Adrenal gland (tissue), 12 donors: ENCODE data around the gene ECE2. TPM values are rescaled to one million over a fixed set of nuclear protein-coding genes. Genes with fewer than 3 reads are reported as not detected.

ENCODE experiments used
- DNase-seq, 7 donors: peaks; one replicate each; pipeline ENCODE4 v3.0.0-alpha.2; 2019 to 2020
- H3K27ac ChIP-seq, 5 donors: fragments of 200-600 bp; sonication (generic) in 4 of 5; 1 replicate in 3 of 5; 2 replicates in 2 of 5; pipeline versions ENCODE4 v1.5.1 to v1.8.0; 2016 to 2020; ENCODE audit warnings: mild to moderate bottlenecking in 1 of 5
- H3K27me3 ChIP-seq: fragments of 200-600 bp; 2 replicates; pipeline ENCODE4 v1.8.0; 2021
- H3K36me3 ChIP-seq, 2 donors: fragments of 200-600 bp; replicated peaks in 1 of 2; 1 replicate in 1 of 2; 2 replicates in 1 of 2; pipeline versions ENCODE4 v1.5.1 to v1.8.0; 2018 to 2022
- H3K4me1 ChIP-seq, 2 donors: fragments of 200-600 bp; replicated peaks in 1 of 2; 1 replicate in 1 of 2; 2 replicates in 1 of 2; pipeline versions ENCODE4 v1.5.1 to v1.8.0; 2018 to 2021
- H3K4me3 ChIP-seq, 4 donors: fragments of 200-600 bp; sonication (generic) in 3 of 4; one replicate each; pipeline ENCODE4 v1.5.1; 2016 to 2018
- H3K9me3 ChIP-seq, 3 donors: fragments of 200-600 bp; sonication (generic) in 1 of 3; replicated peaks in 1 of 3; 1 replicate in 2 of 3; 2 replicates in 1 of 3; pipeline versions ENCODE4 v1.5.1 to v1.8.0; 2016 to 2021
- CTCF ChIP-seq, 6 experiments: fragments of 450-650 bp in 4 of 6; fragments of 200-600 bp in 2 of 6; sonication (generic) in 1 of 6; IDR thresholded peaks; 1 replicate in 5 of 6; 2 replicates in 1 of 6; pipeline versions ENCODE4 v1.5.1 to v1.8.0; 2016 to 2021; ENCODE audit warnings: antibody characterized with exemption in 6 of 6, mild to moderate bottlenecking in 2 of 6, moderate library complexity in 1 of 6
- POLR2A ChIP-seq, 2 donors: fragments of 450-650 bp; IDR thresholded peaks; one replicate each; pipeline ENCODE4 v1.6.1; 2017; ENCODE audit warnings: antibody characterized with exemption in 2 of 2, mild to moderate bottlenecking in 2 of 2, moderate library complexity in 1 of 2
- WGBS, 4 donors: extraction: QIAGEN DNeasy Blood & Tissue Kit in 2 of 4; methylation state at CpG; one replicate each; pipeline versions ENCODE4 v1.1.5 to v1.1.7; 2013 to 2017; 5-methylcytosine and 5-hydroxymethylcytosine counted together
- intact Hi-C, 2 donors: fragments of 100-400 bp; cut with DNase I; formaldehyde crosslinking; loops; one replicate each; pipeline versions ENCODE4 v1.14.1 to v1.15.0; 2022 to 2023
- polyA plus RNA-seq, 3 donors: library from polyadenylated mRNA; stranded (reverse); fragments of 200-250 nt in 2 of 3; fragments of 350-450 nt in 1 of 3; fragmentation: Illumina TruSeq in 1 of 3; extraction: RNeasy Lipid Tissue Mini Kit (QIAGEN cat#74804) in 1 of 3; gene quantifications; one replicate each; pipeline ENCODE4 v1.2.3, GENCODE V29; 2013 to 2014
- total RNA-seq, 9 donors: library from RNA; depleted of rRNA in 4 of 9; stranded (reverse); fragments of >200 nt in 4 of 9; fragments of 120-200 nt in 1 of 9; fragmentation: NEBNext Ultra II Directional in 1 of 9; extraction: Animal tissue kit (Norgen Biotek cat#: 25700) in 1 of 9; gene quantifications; one replicate each; pipeline versions ENCODE4 v1.1.0 to v1.2.4, GENCODE V29; 2013 to 2023
- donor health status: healthy with polysubstance abuse.
- donor health status: Bipolar disorder and iron deficiency.
- donor health status: DM: yes; HTN: yes; CAD: no.
- donor health status: DM: no; HTN: no; CAD: no.
- donor health status: DM: no; HTN: no; CAD: no.
- donor health status: DM: yes; HTN: yes; CAD: no.

The ECE2 gene
- total and polyA plus RNA-seq, 12 donors, result 0.27 to 15.2 (median 5.8) TPM; not detected in 4

- no peak for TF ChIP-seq POLR2A (IDR thresholded peaks at IDR 0.05)
- TF ChIP-seq CTCF (IDR thresholded peaks at IDR 0.05), result no peak
- Histone ChIP-seq H3K36me3 (peaks cover 0 to 5% of the 10 kb centered on the region in 2 donors), H3K27me3 (peaks cover 11% of the 10 kb centered on the region), H3K9me3 (no peaks in the 10 kb centered on the region), H3K27ac (peak overlapping the region in 1 of 5 donors; percentile 78), H3K4me1 (peaks cover 22 to 54% of the 10 kb centered on the region in 2 donors), H3K4me3 (no peak overlapping the region)
- WGBS, 4 donors, result 43 to 89% (median 64%) methylated on average over 3 of the region's 3 CpGs
- intact Hi-C loops, result no loop called here
- DNase-seq, result no peak
These were observed 44.2 kb upstream of the ECE2 start for GRCh38 chr3:184231671-184232070.

- WGBS, 4 donors, result 57 to 76% (median 67%) methylated on average over 9 to 23 of the region's 23 CpGs
- DNase-seq, result no peak
- Histone ChIP-seq H3K36me3 (peaks cover 0 to 5% of the 10 kb centered on the region in 2 donors), H3K4me1 (peaks cover 22 to 59% of the 10 kb centered on the region in 2 donors), H3K27ac (peak overlapping the region in 2 of 5 donors; percentile 64 to 78), H3K4me3 (no peak overlapping the region), H3K9me3 (no peaks in the 10 kb centered on the region), H3K27me3 (peaks cover 11% of the 10 kb centered on the region)
- TF ChIP-seq POLR2A (IDR thresholded peaks at IDR 0.05) (no peak), CTCF (IDR thresholded peaks at IDR 0.05) (no peak)
- intact Hi-C loops, result no loop called here
These were observed 42.5 kb upstream of the ECE2 start for GRCh38 chr3:184233127-184233843.

- peak; percentile 8 to 42 for TF ChIP-seq POLR2A (IDR thresholded peaks at IDR 0.05)
- peak; percentile 20 to 65 (median 53) for TF ChIP-seq CTCF (IDR thresholded peaks at IDR 0.05)
- Histone ChIP-seq H3K4me3 (no peak overlapping the region), H3K4me1 (peaks cover 22 to 56% of the 10 kb centered on the region in 2 donors), H3K27ac (peak overlapping the region in 2 of 5 donors; percentile 64 to 78), H3K9me3 (no peaks in the 10 kb centered on the region), H3K27me3 (peaks cover 11% of the 10 kb centered on the region), H3K36me3 (peaks cover 0 to 7% of the 10 kb centered on the region in 2 donors)
- peak; percentile 92 to 98 (median 98) for DNase-seq
- WGBS, 4 donors, result 14 to 30% (median 20%) methylated on average over 1 to 4 of the region's 4 CpGs
- intact Hi-C loops, result no loop called here
These were observed 41.6 kb upstream of the ECE2 start for GRCh38 chr3:184234224-184234623.

- WGBS, 4 donors, result 44 to 79% (median 75%) methylated on average over 5 to 19 of the region's 19 CpGs
- Histone ChIP-seq H3K9me3 (no peaks in the 10 kb centered on the region), H3K4me3 (no peak overlapping the region), H3K4me1 (peaks cover 18 to 50% of the 10 kb centered on the region in 2 donors), H3K27me3 (peaks cover 11% of the 10 kb centered on the region), H3K27ac (peak overlapping the region in 2 of 5 donors; percentile 64 to 78), H3K36me3 (peaks cover 0 to 11% of the 10 kb centered on the region in 2 donors)
- DNase-seq, result no peak
- no peak for TF ChIP-seq CTCF (IDR thresholded peaks at IDR 0.05)
- TF ChIP-seq POLR2A (IDR thresholded peaks at IDR 0.05), result no peak
- intact Hi-C loops, result loop anchor here in 1 of 2 donors (5.0 kb wide), 1 partner anchor 43 kb away; no protein-coding TSS in a partner anchor
These were observed 41.0 kb upstream of the ECE2 start for GRCh38 chr3:184234671-184235380.
